ENCODE data around the gene OR2A5.
A peak's percentile ranks its signal among the peaks of the same experiment; 100 is the strongest.
"Not testable (repeated sequence)": the region's sequence is repeated elsewhere in the genome, so short reads cannot be mapped to it uniquely, and the experiment has no call there.

The OR2A5 gene

DNA sequence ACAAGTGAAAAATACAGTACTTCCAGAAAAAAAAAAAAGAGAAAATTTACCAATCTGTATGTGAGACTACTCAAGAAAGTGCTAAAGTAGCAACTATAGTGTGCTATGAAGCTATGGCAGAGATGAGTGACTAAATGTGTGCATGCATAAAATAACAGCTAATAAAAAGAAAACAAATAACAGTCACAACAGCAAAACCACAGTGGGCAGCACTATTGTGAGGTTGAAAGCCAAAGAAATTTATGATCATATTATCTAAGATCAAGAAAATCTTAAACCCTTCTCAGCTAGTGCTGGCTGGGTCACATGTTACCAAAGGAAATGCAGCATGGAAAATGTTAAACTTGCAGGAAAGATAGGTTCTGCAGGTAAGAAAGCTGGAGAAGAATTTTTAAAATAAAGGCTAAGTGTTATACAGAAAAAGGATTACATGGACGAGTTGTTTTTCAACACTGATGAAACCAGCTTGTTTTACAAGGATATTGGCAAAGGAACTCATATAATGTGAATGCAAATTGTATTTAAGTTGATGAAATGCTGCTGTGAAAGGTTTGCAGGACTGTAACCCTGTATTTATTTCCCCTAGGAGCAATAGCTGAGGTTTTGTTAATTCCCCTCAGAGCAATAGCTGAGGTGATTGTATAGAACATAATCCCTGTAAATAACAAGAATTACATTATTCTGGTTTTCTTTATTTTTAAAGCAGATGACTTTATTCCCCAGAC lies 15.6 kb upstream of the OR2A5 start:
- no peak for DNase-seq (ENCODE audit: low spot score)

GRCh38 chr7:144035385-144035784 lies 13.4 kb upstream of the OR2A5 start:
- DNase-seq (ENCODE audit: low spot score), result no peak

GRCh38 chr7:144036302-144036885 lies 12.4 kb upstream of the OR2A5 start:
- DNase-seq (ENCODE audit: low spot score), result no peak

- no peak for DNase-seq (ENCODE audit: low spot score)
These were observed 11.2 kb upstream of the OR2A5 start for GRCh38 chr7:144037414-144038035.

DNA sequence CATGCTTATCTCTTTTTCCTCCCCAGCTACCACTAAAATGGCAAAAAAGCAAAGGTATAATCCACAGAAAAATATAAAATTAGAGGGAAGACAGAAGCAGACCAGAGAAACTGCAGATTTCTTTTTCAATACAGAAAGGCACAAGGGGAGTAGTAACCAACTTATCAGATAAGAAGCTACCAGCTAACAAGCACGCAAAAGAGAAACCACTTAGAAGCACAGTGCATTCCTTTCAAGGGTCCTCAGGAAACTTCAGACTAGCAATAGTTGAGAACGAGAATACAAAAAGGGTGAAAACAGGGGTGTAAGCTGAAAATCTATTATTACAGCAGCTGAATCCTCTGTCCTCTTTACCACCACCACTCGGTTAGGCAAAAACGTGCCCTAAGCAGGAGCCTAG lies 9.9 kb upstream of the OR2A5 start:
- DNase-seq (ENCODE audit: low spot score), result no peak

GRCh38 chr7:144049491-144049890 lies 743 bp downstream of the OR2A5 start:
- no peak for DNase-seq (ENCODE audit: low spot score)

- no peak for DNase-seq (ENCODE audit: low spot score)
These were observed 1.3 kb downstream of the OR2A5 start for GRCh38 chr7:144050093-144050492.

DNA sequence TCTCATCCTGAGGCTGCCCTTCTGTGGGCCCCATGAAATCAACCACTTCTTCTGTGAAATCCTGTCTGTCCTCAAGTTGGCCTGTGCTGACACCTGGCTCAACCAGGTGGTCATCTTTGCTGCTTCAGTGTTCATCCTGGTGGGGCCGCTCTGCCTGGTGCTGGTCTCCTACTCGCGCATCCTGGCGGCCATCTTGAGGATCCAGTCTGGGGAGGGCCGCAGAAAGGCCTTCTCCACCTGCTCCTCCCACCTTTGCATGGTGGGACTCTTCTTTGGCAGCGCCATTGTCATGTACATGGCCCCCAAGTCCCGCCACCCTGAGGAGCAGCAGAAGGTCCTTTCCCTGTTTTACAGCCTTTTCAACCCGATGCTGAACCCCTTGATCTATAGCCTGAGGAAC lies 2.1 kb downstream of the OR2A5 start:
- DNase-seq (ENCODE audit: low spot score), result not testable (repeated sequence)

- DNase-seq (ENCODE audit: low spot score), result peak; percentile 13
These were observed 9.2 kb downstream of the OR2A5 start for GRCh38 chr7:144057954-144058353.

DNA sequence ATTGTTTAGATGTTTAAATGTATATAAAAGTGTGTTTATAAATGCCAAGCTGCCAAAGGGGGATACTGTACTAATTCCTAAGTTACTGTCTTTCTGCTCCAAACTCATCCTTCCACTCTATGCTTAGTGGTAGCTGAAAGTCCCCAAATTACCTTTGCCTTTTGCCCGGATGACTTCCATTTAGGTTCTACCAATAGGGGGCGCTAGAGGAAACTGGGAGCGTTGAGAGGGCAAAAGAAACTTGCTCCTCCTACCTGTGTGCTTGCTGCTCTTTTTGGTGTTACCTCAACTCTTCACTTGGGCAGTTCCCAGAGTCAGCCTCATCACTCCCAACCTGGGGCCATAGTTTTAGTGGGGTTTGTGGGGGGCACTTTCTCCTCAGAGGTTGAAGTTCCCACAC lies 15.0 kb downstream of the OR2A5 start:
- DNase-seq (ENCODE audit: low spot score), result no peak

GRCh38 chr7:144069511-144069910 lies 20.8 kb downstream of the OR2A5 start, which contains the start of gene OR2A25:
Gene OR2A25 (plus strand): TSS chr7:144069811. CDS start chr7:144074220, 4,409 bp downstream.
- DNase-seq (ENCODE audit: low spot score), result no peak

DNA sequence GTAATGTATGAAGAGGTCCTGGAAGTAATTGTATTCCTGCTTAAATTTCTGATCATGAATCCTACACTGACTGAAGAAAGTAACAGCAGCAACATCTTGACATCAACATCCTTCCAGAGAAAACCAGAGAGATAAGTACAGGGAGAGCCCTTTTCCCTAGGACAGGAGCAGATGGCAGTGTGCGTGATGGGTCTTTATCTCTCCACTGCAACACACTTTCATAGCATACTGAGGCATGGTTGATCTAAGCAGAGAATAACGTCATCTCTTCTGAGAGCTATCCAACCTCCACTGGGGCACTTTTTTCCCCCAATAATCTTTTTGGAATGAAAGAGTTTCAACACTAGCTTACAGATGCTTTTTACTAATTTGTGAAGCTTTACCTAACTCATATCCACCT lies 21.2 kb downstream of the OR2A5 start:
- DNase-seq (ENCODE audit: low spot score), result no peak

GRCh38 chr7:144074374-144074773 lies 25.6 kb downstream of the OR2A5 start:
- DNase-seq (ENCODE audit: low spot score), result no peak

GRCh38 chr7:144085978-144086377 lies 37.2 kb downstream of the OR2A5 start, which contains the start of gene OR2A12:
Gene OR2A12 (plus strand): TSS chr7:144086278. CDS start chr7:144095108, 8,830 bp downstream.
- DNase-seq (ENCODE audit: low spot score), result no peak

- DNase-seq (ENCODE audit: low spot score), result no peak
These were observed 38.0 kb downstream of the OR2A5 start for GRCh38 chr7:144086730-144087129.

DNA sequence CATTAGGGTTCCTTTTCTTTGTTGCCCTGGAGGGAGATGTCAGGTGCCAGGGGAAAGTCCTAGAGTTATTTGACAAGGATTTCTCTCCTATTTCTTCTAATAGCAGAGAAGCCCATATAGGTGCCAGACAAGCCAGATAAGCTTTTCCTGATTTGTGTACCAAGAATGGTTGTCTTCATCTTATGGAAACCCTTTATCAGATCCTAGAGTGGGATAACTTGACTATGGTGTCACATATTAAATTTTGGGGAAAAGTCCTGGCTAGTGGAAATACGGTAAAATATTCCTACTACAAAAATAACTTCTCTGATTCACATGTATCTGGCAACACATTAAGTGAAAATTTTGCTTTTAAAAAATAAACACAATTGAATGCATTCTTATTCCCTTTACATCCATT lies 38.5 kb downstream of the OR2A5 start:
- DNase-seq (ENCODE audit: low spot score), result no peak

DNA sequence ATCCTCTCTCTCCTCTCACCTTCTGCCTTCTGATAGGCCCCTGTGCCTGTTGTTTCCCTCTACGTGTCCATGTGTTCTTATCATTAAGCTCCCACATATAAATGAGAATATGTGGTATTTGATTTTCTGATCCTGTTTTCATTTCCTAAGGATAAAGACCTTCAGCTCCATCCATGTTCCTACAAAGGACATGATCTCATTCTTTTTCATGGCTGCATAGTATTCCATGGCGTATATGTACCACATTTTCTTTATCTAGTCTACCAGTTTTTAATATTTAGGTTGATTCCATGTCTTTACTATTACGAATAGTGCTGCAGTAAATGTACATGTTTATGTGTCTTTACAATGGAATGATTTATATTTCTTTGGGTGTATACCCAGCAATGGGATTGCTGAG lies 41.9 kb downstream of the OR2A5 start:
- DNase-seq (ENCODE audit: low spot score), result no peak

- no peak for DNase-seq (ENCODE audit: low spot score)
These were observed 50.0 kb downstream of the OR2A5 start for GRCh38 chr7:144098776-144099175.

DNA sequence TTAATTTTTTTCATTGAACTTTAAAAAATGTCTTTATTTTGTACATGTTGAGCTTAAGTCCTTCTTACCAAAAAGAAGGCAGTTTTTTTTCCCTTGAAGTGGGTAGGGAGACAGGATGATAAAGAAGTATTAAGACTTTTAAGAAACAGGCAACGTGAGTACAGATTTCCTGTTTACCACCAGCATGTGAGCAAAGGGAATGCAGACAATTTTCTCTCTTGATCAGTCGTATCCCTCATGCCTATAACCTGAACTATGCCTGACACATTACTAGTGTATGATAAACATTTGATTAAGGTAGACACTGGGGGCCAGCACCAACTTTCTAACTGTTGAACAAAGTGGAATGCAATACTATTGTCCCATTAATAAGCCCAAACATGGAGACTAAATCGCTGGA lies 51.9 kb downstream of the OR2A5 start:
- DNase-seq (ENCODE audit: low spot score), result no peak

- no peak for DNase-seq (ENCODE audit: low spot score)
These were observed 53.3 kb downstream of the OR2A5 start for GRCh38 chr7:144102041-144102440.

DNA sequence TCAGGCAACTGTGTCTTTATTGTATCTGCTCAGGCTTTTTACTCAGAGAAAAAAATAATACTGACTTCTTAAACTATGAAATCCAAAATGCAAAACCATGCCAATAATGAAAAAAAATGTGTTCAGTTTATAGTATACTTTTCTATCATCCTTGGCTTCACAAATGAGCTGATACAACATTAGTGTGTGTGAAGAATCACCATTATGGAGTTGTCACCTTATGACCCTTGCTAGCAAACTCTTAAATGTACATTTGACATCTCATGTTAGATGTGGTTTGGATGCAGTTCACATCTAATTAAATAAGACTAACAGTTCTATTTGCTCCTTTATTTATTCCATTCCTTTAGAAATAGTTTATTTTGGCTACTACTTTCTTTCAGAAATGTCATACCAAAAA lies 56.5 kb downstream of the OR2A5 start:
- no peak for DNase-seq (ENCODE audit: low spot score)

All from hepatic stellate cell (primary cell).